Heart right ventricle (tissue), 16 donors: ENCODE data around the gene CDKAL1. TPM values are rescaled to one million over a fixed set of nuclear protein-coding genes. Genes with fewer than 3 reads are reported as not detected.

ENCODE experiments used
- ATAC-seq, 8 donors: fragments of 200-7000 bp; cut with Tn5 transposase; one replicate each; pipeline ENCODE4 v1.9.1; 2020; ENCODE audit warnings: mild to moderate bottlenecking in 8 of 8, moderate library complexity in 8 of 8, moderate number of reproducible peaks in 1 of 8
- DNase-seq, 2 donors: peaks; one replicate each; pipeline ENCODE4 v3.0.0-alpha.2; 2020
- H3K27ac ChIP-seq, 10 donors: fragments of 200-600 bp; sonication (generic) in 2 of 10; one replicate each; pipeline versions ENCODE4 v1.5.0 to v1.8.0; 2020 to 2022; ENCODE audit warnings: mild to moderate bottlenecking in 3 of 10
- H3K27me3 ChIP-seq, 7 donors: fragments of 200-600 bp; one replicate each; pipeline ENCODE4 v1.8.0; 2021 to 2022; ENCODE audit warnings: mild to moderate bottlenecking in 2 of 7
- H3K36me3 ChIP-seq, 9 donors: fragments of 200-600 bp; sonication (generic) in 1 of 9; one replicate each; pipeline versions ENCODE4 v1.5.0 to v1.8.0; 2020 to 2022; ENCODE audit warnings: mild to moderate bottlenecking in 2 of 9
- H3K4me1 ChIP-seq, 9 donors: fragments of 200-600 bp; sonication (generic) in 1 of 9; one replicate each; pipeline versions ENCODE4 v1.5.0 to v1.8.0; 2020 to 2022; ENCODE audit warnings: mild to moderate bottlenecking in 4 of 9
- H3K4me3 ChIP-seq, 10 donors: fragments of 200-600 bp; sonication (generic) in 2 of 10; one replicate each; pipeline versions ENCODE4 v1.5.0 to v1.8.0; 2020 to 2022; ENCODE audit warnings: mild to moderate bottlenecking in 7 of 10, moderate library complexity in 2 of 10
- H3K9me3 ChIP-seq, 11 donors: fragments of 200-600 bp in 10 of 11; sonication (generic) in 2 of 11; one replicate each; pipeline versions ENCODE4 v1.5.0 to v1.8.0; 2013 to 2022; ENCODE audit warnings: mild to moderate bottlenecking in 2 of 11, control low read depth in 1 of 11, moderate library complexity in 1 of 11
- WGBS, 2 donors: extraction: QIAGEN DNeasy Blood & Tissue Kit; methylation state at CpG; one replicate each; pipeline ENCODE4 v1.1.7; 2013; ENCODE audit warnings: inconsistent platforms in 1 of 2; 5-methylcytosine and 5-hydroxymethylcytosine counted together
- intact Hi-C, 10 donors: fragments of 100-400 bp; cut with DNase I; formaldehyde crosslinking; loops; one replicate each; pipeline versions ENCODE4 v1.11.1 to v1.14.2; 2022
- polyA plus RNA-seq, 2 donors: library from polyadenylated mRNA; stranded (reverse); fragments of 200-250 nt; gene quantifications; one replicate each; pipeline ENCODE4 v1.2.3, GENCODE V29; 2013
- total RNA-seq, 10 donors: library from RNA; stranded (reverse); fragmentation: NEBNext Ultra II Directional in 3 of 10; extraction: Animal tissue kit (Norgen Biotek cat#: 25700) in 3 of 10; gene quantifications; one replicate each; pipeline versions ENCODE4 v1.2.1 to v1.2.4, GENCODE V29; 2021 to 2023
- TF ChIP-seq, protein P1 (sequence below), 9 donors: fragments of 200-600 bp; sonication (generic) in 2 of 9; IDR thresholded peaks; one replicate each; pipeline versions ENCODE4 v1.5.0 to v1.8.0; 2021 to 2022; ENCODE audit warnings: antibody characterized with exemption in 9 of 9, mild to moderate bottlenecking in 5 of 9, moderate library complexity in 1 of 9
- donor health status: Arrhythmogenic right ventricular cardiomyopathy.
- donor health status: ischemic (EF 13 %, LVEDD 7.1; RV severe dilation, severe dysfunction).
- donor health status: healthy with polysubstance abuse.
- donor health status: DM: no; HTN: yes; CAD: no.
- donor health status: DM: no; HTN: no; CAD: no.
- donor health status: ischemic (EF 25% LVEDD 6.9; RV normal size, moderate dysfunction).
- donor health status: ischemic (EF 25% LVEDD 5.7; RV mildly dilated, moderate dysfunction).
- donor health status: healthy.
- donor health status: DM: yes; HTN: yes; CAD: no.
- donor health status: Ischemic cardiomyopathy.
- donor health status: ischemic (EF 35%, LVEDD 5.7; RV mildly dilated, moderate dysfunction).
- donor health status: nonischemic (EF 11% LVEDD 7.7; RV severe dilation, severe dysfunction).
- donor health status: DM: yes; HTN: yes; CAD: no.
- donor health status: PGD.
- donor health status: ischemic (EF 29% LVEDD 5.4; RV normal size, mild dysfunction).
- donor health status: nonischemic (EF 23%, LVEDD 6.1; RV moderate dilation, normal function).

CDKAL1 gene
- total and polyA plus RNA-seq, 12 donors = 3.2 to 14.0 (median 10.6) TPM

DNA sequence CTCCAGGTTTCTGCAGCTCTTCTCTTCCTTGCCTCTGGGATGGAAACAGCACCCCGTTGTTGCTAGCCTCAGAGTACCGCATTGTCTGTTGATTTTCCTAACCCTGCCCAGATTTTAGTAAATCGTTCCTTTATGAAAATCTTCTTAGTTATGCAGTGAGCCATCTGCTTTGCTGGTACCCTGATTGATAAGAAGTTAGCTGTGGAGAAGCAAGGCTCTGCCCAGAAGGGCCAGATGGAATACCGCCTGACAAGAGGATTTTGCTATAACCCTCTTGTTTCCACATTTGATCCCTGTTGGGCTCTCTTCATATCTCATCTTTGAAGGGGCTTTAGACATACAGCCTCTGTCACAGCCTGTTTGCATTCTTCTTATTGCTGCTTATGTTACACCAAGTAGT is 229.0 kb downstream of the CDKAL1 start:
- peaks cover 0 to 16% (median 0%) of the 10 kb centered on the region in 9 donors for H3K36me3 ChIP-seq
- H3K27me3 ChIP-seq = no peaks in the 10 kb centered on the region
- WGBS, 2 donors = 93 to 97% methylated on average over 4 of the region's 4 CpGs
- H3K27ac ChIP-seq = no peak overlapping the region
- DNase-seq = no peak
- intact Hi-C loops = no loop called here
- ATAC-seq = no peak
- H3K9me3 ChIP-seq = no peaks in the 10 kb centered on the region
- no peaks in the 10 kb centered on the region for H3K4me1 ChIP-seq
- no peak overlapping the region for H3K4me3 ChIP-seq
- TF ChIP-seq, protein P1, sequence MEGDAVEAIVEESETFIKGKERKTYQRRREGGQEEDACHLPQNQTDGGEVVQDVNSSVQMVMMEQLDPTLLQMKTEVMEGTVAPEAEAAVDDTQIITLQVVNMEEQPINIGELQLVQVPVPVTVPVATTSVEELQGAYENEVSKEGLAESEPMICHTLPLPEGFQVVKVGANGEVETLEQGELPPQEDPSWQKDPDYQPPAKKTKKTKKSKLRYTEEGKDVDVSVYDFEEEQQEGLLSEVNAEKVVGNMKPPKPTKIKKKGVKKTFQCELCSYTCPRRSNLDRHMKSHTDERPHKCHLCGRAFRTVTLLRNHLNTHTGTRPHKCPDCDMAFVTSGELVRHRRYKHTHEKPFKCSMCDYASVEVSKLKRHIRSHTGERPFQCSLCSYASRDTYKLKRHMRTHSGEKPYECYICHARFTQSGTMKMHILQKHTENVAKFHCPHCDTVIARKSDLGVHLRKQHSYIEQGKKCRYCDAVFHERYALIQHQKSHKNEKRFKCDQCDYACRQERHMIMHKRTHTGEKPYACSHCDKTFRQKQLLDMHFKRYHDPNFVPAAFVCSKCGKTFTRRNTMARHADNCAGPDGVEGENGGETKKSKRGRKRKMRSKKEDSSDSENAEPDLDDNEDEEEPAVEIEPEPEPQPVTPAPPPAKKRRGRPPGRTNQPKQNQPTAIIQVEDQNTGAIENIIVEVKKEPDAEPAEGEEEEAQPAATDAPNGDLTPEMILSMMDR (IDR thresholded peaks at IDR 0.05) = no peak

DNA sequence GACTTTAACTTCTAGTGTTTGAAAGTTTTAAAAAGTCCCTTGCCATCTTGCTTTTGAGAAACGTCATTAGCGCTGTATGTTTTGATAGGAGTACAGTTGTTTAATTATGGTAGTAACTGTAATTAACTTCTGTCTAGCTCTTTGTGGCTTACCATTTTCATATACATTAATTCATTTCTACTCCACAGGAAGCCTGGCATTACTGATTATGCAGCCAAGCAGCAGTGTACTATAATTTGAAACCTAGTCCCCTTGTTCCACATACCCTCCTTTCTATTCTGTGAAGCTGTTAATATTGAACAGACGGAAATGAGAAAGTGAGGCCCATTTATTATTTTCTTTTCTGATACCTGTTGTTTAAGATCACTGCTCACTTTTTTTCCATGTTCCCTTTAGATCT is 235.4 kb downstream of the CDKAL1 start:
- no peak overlapping the region for H3K27ac ChIP-seq
- intact Hi-C loops = loop anchor here in 1 of 10 donors (10.0 kb wide), 1 partner anchor 815 kb away; no protein-coding TSS in a partner anchor
- H3K4me3 ChIP-seq = no peak overlapping the region
- H3K27me3 ChIP-seq = no peaks in the 10 kb centered on the region
- DNase-seq (no peak), ATAC-seq (no peak)
- TF ChIP-seq, protein P1 (IDR thresholded peaks at IDR 0.05) = no peak
- no peaks in the 10 kb centered on the region for H3K9me3 ChIP-seq
- no peaks in the 10 kb centered on the region for H3K36me3 ChIP-seq
- H3K4me1 ChIP-seq = peaks cover 0 to 12% (median 0%) of the 10 kb centered on the region in 9 donors
- 85 to 96% methylated on average over 3 of the region's 3 CpGs for WGBS, 2 donors

GRCh38 chr6:20770773-20771172 is 236.5 kb downstream of the CDKAL1 start:
- H3K4me3 ChIP-seq = no peak overlapping the region
- no peaks in the 10 kb centered on the region for H3K27me3 ChIP-seq
- TF ChIP-seq, protein P1 (IDR thresholded peaks at IDR 0.05) = no peak
- H3K4me1 ChIP-seq = peaks cover 0 to 12% (median 0%) of the 10 kb centered on the region in 9 donors
- ATAC-seq (no peak), DNase-seq (no peak)
- H3K36me3 ChIP-seq = no peaks in the 10 kb centered on the region
- H3K27ac ChIP-seq = no peak overlapping the region
- H3K9me3 ChIP-seq = no peaks in the 10 kb centered on the region
- 63 to 76% methylated on average over 1 of the region's 1 CpG for WGBS, 2 donors
- intact Hi-C loops = loop anchor here in 1 of 10 donors (10.0 kb wide), 1 partner anchor 814 kb away; no protein-coding TSS in a partner anchor

- Histone ChIP-seq H3K4me1 (peaks cover 0 to 12% (median 0%) of the 10 kb centered on the region in 9 donors), H3K27ac (no peak overlapping the region), H3K36me3 (no peaks in the 10 kb centered on the region), H3K27me3 (no peaks in the 10 kb centered on the region), H3K4me3 (no peak overlapping the region), H3K9me3 (no peaks in the 10 kb centered on the region)
- TF ChIP-seq, protein P1 (IDR thresholded peaks at IDR 0.05) = no peak
- intact Hi-C loops = loop anchor here in 1 of 10 donors (10.0 kb wide), 1 partner anchor 813 kb away; no protein-coding TSS in a partner anchor
- 66 to 76% methylated on average over 6 of the region's 6 CpGs for WGBS, 2 donors
- ATAC-seq (no peak), DNase-seq (no peak)
These were observed 237.2 kb downstream of the CDKAL1 start for GRCh38 chr6:20771409-20771808.
